Stromal cell of bone marrow (primary cell): ENCODE results near the gene SLC2A13.
"Not testable (repeated sequence)": the region's sequence is repeated elsewhere in the genome, so short reads cannot be mapped to it uniquely, and the experiment has no call there.

Experiments used
- DNase-seq: peaks from one replicate; pipeline ENCODE4 v3.0.0-alpha.2; 2012; ENCODE audit warnings: low read depth

Gene SLC2A13

DNA sequence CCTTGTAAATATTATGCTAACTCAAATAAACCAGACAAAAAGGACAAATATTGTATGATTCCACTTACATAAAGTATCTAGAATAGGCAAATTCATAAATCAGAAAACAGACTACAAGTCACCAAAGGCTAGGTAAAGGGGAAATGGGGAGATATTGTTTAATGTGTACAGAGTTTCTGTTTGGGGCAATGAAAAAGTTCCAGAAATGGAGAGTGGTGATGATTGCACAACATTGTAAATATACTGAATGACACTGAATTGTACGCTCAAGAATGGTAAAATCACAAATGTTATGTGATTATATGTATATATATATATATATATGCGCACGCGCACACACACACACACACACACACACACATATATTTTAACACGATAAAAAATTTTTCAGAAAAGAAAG, 182.5 kb downstream of the SLC2A13 start:
- no peak for DNase-seq

DNA sequence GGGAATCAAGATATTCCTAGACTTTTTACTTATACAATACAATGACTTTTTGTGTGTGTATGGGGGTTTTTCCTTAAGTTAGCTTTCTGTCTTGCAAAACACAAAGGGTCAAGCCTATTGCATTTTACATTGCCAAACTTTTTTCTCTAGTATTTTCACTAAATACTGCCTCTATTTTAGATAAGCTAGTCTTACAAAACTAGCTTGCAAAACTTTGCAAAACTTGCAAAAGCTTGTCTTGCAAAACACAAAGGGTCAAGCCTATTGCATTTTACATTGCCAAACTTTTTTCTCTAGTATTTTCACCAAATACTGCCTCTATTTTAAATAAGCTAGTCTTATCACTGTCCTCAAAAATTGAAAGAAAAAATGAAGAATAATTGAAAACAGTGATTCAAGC, 183.3 kb downstream of the SLC2A13 start:
- DNase-seq: peak; percentile 21

DNA sequence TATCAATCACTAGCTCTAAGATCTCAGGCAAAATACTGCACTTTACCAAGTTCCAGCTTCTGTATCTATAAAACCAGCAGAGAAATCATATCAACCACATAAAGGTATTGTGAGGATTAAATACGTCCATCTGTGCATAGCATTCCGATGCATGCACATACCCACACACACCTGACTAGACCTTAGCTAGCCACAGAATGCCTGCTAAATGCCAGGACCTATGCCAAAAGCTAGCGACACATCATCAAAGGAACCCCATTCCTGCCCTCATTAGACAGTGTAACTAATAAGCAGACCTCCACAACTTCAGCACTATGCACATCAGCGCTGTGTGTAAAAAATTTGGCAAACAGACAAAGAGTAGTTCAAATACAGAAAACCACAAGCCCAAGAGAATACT, 185.2 kb downstream of the SLC2A13 start:
- DNase-seq: no peak

DNA sequence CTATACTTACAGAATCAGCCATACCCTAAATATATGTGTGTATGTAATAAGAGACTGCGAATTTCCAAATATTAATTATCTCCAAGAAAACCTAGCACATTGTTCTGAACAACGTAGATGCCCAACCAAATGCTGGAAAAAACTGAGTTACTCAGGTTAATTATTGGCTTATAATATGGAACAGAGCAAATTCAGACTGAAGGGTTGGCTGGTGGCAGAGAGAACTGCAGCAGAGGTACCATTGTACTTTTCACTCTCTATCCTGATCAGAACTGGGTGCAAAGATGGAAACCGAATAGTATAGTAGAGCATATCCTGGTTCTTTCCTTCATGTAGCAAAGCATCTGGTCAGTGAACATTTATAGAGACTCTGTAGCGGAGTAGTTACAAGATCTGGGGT, 185.7 kb downstream of the SLC2A13 start:
- no peak for DNase-seq

DNA sequence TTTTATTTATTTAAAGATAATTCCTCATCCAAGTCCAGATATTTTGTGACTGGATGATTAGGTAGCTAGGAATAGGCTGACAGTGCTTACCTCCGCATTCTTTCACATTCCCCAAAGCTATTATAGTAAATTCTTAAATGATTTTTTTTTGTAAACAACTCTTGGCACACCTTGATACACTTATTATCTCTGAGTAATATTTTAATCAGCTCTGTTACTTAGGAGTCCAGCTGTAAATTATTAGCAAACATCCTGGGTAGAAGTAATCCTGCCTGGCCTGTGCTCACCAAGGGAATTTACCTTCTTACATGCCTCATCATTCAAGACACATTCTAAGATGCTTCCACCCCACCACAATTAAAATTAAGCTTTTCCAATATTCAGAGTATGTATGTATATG, 186.1 kb downstream of the SLC2A13 start:
- no peak for DNase-seq

DNA sequence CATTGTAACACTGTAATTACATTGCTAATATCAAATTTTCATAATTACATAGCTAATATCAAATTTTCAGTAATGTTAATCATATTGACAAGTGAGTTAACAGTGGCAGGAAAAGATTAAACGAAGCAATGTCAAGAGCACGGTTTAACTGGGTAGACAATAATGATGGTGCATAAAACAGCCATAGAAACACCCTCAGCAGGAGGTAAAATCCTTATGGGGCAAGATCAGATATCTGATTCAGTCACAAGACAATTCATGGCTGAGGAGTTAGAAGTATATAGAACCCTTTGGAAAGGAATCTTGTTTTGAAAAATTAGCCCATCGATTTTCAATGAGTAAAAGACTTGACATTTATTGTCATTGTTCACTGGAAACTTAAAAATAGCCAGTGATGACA, 190.6 kb downstream of the SLC2A13 start:
- DNase-seq: no peak

DNA sequence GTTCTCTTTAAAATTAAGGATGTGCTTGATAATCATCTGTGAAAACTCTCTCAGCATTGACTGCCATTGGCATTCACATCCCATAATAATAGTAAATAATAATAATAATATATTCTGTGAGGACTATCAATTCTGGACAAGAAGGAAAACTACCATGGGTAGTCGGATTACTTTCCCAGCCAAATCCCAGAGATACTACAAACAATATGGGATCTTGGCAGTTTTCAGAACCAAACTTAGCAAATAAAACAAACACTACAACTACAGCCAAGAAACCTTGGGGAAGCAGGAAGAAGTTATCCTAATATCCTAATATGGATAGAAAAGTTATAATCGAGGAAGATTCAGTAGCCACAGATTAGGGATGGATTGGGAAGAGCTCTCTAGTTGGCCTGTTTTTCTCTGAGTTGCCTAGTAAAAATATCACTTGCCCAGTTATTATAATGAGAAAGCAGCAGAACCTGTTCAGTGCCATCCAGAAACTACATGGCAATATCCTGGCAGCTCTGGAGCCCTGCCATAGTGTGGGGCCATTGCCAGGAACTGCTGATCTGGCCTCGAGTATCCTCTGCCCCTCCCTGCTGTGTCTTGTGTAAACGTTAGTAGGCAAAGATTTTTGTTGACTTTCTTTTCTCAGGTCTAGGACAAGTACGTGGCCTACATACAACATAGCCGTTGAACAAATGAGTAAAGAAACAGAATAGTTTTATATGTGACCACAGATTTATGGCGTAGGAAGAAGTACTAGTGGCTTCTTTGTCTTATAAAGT, 193.5 kb downstream of the SLC2A13 start:
- DNase-seq: no peak

DNA sequence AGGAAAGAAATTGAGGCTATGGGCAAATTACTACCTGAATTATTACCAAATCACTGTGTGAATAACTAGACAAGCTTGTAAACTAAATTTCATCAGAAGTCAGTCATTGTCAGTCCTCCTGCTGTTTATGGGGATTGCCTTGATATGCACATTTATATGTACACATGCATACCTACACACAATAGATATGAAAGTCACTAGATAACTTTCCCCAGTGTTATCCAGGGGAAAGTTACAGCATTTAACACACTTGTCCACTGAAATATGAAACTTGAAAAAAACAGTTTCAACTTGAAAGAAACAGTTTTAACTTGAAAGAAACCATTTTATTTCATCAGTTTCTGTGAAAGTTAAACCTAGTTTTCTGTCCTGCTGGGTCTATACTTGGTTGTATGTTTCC, 199.6 kb downstream of the SLC2A13 start:
- no peak for DNase-seq

DNA sequence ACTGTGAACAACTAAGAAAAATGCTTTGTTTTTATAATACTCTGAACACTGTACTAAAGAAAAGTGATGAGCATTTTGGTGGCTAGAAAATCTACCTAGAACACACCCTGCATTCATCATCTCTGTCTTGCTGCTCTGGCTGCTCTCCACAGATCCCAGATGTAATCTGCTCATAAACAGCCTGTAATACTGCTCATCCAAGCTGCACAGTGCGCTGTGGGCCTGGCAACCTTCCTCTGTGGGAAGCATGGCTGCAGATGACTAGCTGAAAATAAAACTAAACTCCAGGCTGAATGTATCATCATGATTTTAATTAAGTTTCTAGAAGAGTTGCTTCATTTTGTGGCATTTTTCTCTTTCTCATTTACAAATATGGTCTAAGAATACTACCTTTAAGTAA, 200.7 kb downstream of the SLC2A13 start:
- DNase-seq: peak; percentile 77

DNA sequence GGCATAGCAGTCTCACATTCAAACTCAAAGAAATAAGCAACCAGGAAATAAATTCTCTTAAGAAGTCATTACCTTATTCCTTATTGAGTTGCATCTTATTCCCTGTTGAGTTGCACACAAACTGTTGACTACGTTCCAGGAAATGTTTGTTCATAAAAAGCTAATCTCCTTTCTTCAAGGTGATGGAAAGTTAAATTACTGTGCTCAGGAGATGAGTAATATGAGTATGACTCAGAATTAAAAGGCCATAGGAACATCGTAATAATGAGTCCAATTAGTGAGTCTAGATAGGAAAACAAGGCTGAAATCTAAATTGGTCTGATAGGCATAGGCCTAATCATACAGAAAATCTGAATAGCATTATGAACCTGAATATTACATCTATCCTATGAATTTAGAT, 203.1 kb downstream of the SLC2A13 start:
- no peak for DNase-seq

DNA sequence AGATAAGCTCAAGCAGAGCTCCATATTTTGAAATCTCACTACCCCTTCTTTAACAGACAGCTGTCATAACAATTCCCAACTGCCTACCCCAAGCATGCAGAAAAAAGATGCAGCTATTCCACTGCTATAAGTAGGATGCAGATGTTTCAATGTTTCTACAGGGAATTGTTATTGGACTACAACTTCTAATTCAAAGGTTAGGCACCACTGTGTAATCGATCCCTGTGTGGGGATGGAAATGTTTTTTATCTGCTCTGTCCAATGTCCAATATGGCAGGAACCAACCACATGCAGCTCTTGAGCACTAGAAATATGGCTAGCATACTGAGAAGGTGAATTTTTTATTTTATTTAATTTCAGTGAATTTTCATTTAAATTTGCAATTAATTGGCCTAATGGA, 208.6 kb downstream of the SLC2A13 start:
- no peak for DNase-seq

DNA sequence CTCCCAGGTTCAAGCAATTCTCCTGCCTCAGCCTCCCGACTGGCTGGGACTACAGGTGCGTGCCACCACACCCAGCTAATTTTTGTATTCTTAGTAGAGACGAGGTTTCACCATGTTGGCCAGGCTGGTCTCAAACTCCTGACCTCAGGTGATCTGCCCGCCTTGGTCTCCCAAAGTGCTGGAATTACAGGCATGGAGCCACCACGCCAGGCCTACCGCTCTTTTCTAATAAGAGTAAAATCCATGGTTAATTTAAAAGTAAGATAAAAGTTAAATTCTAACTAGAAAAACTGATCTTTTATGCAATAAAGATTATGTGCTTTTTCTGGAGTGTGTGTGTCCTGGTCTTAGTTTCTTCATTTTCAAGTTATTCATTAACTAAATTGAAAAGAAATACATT, 212.5 kb downstream of the SLC2A13 start:
- DNase-seq: not testable (repeated sequence)

DNA sequence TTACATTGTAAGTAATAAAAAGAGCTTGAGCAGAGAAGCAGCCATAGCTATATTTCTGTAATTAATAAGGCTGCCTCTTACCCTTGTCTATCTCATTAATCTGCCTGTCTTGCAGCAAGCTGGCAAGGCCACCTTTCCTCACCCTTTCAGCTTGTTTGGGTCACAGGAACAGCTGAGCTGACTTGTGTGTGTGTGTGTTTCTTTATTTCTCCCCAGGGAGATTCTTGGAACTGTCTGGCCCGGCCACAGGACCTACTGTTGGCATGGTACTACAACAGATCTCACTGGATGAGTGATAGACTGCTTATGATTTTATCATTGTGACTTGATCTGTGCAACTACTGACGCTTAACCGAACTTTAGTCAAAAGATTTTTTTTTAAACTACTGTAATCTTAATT, 213.7 kb downstream of the SLC2A13 start:
- no peak for DNase-seq

DNA sequence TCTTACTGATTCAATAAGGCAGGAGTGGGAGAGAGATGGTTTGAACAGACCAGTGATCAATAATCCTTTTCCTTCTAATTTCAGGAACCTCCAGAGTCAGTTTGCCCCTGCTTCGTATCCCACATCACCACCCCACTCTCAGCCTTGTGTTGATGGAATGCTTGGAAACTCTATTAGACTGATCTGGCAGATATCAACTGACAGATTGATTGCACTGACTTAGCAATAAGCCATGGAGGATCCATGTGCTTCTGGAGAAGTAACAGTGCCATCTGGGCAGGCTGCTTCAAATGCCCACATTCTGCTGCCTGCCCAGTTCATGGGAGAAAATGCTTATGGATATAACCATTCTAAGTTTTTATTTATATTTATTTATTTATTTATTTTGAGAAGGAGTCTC, 218.0 kb downstream of the SLC2A13 start:
- DNase-seq: no peak

DNA sequence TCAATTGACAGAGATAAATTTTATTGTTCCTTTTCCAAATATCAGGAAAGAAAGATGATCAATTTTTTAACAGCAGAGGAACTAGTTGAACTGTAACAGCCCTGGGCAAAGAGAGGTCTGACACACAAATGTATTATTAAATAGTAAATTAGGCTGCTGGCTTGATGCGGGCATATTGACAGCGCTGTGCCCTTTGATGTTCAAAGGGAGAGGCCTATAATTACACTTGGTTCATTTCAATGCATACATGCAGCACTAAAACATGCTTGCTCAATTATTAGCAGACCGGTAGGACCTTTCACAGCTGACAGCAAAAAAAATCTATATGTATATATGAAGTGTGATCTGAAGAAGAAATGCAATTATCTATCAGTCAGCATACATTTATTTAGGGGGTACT, 219.8 kb downstream of the SLC2A13 start:
- no peak for DNase-seq

DNA sequence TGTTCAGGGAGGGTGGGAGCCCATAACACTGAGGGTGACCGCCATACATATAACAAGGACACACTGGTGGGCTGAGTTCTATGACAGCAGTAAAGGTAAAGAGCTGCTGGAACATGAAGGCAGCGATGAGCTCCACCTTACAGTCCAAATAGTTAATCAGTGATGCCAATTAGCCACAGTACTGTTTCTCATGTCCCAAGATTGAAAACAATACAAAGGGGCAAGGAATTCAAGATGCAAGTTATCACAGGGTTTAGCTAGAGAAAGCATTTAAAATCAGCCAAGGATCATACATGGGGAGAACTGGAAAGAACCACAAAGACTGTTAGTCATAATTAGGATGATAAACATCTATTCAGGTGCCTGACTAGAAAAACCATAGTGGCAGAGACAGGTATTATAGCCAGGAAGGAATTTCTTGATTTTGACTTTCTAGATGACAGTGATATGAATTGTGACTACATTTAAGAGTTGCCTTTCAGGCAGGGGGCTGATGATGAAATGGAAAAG, 221.2 kb downstream of the SLC2A13 start:
- no peak for DNase-seq

DNA sequence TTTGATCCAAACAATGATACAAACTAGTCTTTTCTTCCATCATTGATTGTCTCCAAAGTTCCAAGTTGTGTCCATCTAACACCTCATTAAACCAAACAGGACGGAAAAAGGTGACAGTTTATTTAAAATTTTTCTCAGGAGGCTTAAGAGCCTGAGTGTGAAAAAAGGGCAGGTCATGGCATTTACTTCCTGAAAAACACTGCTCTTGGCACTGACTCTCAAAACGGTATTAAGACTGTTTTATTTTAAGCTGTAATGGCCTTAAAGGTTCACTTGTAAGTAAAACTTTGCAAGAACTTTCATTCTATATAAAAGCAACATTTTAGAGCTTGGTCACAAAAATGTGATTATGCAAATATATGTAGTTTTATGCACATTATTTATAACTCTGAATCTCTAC, 222.5 kb downstream of the SLC2A13 start:
- no peak for DNase-seq

DNA sequence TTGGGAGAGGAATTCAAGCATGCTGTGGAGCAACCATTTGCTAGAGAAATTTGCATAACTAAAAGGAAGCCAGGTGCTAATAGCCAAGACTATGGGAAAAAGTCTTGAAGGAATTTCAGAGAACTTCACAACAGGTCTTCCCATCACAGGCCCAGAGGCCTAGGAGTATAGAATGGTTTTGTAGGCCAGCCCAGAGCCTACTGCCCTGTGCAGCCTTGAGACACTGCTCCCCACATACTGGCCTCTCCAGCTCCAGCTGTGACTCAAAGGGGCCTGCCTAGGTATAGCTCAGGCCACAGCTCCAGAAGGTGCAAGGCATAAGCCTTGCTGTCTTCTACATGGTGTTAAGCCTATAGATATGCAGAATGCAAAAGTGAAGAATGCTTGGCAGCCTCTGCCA, 227.1 kb downstream of the SLC2A13 start:
- DNase-seq: no peak

DNA sequence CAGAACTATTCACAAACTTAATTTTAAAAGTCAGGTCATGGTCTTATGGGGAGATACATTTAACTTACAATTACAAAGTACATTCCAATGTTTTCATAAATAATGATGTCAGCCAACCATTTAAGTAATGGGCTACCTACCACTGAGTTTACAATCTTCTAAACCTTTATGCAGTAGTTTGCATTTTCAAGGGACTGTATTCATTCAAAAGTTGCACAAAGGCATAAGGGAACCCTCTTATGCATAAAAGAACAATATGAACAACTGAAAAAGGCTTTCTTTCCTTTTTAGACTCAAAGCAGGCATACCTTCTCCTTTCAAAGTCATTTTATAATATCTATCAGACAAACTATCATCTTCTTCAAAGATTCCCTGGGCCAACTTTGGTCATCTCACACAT, 230.2 kb downstream of the SLC2A13 start:
- no peak for DNase-seq

DNA sequence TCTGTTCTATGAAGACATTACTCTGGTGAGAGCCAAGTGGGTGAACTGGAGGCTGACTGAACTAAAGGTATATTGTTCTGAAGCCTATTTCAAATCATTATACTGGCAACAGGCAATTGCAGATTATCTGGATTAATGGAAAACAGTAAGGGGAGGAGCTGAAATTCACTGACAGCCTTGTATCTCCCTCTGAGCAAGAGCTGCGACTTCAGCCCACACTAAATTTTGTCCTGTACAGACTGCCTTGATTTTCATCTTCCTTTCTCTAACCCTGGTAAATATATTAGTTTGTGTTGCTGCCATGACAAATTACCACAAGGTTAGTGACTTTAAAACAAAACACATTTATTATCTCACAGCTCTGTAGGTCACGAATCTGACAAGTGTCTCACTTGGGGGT, 231.1 kb downstream of the SLC2A13 start:
- no peak for DNase-seq

DNA sequence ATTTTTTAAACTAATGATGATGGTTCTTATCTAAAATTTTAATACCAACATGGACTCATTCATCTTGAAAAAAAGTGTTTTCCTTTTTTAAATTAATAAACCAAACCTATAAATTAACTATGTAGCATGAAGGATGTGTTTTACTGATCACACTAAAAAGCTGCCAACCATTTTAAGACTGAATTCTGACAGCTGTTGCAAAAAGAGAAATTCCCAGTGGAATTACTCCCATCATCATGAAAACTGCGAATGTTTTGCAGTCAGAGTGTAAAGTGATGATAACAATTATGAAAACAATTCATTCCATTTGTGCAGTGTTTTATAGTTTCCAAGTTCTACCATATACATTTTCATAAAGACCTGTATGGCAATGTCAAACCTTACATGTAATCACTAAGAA, 232.8 kb downstream of the SLC2A13 start:
- DNase-seq: no peak

DNA sequence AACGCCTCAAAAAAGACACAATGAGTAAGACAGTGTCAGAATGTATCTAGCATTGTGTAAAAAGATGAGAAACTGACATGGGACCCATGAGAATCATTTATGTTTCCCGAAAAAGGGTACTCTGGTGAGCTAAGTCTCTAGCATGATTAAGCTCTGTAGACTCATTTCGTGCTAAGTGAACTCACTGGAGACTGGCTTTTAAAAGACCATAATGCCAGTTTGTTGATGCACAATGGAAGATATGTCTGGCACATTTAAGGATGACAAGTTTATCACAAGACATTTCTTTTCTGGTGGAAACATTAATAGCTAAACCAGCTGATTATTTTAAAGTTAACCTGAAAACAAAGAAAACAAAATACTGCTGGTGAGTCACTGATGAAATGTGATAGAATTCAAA, 233.5 kb downstream of the SLC2A13 start:
- DNase-seq: peak; percentile 81

DNA sequence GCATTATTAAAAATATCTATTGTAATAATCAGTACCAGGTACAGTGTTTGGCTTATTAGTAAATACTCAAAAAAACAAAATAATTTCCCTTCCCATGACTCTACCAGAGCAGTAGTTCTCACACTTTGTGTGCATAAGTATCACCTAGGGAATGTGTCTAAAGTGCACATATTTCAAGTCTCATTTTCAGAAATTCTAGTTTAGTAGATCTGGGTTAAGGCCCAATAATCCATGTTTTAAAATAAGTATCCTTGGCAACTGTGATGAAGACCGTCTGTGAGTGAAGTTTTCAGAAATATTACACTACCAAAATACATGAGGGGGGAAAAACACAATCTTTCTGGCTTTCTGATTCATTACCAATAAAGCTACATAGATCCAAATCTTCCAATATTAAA, 237.6 kb downstream of the SLC2A13 start:
- no peak for DNase-seq

DNA sequence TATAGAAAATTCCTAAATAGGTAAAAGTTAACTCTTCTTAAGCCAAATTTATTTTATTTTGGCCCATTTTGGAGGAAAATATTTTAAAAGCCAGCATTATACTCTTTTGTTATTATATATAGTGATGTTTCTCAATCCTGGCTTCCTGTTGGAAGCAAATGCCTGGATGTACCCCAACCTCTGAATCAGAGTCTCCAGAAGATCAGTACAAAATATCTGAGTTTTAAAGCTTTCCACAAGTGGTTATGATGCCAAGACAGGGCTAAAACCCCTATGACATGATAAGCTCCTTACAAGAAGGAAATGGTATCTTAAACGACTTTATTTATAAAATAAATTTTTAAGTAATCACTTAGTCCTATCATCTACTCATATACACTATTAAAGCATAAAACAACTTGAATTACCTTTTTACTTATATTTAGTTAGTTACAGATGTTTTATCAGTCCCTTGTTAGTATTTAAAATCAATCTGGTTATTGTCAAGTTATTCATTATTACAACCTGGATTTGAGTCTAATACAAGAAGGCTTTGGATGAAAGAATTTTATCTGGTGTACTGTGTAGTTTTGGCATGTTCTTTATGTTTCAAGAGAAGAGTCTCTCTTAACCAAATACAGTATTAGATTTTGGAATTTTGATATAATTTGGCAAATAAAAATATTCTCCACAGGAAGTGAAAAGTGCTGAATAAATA, 238.1 kb downstream of the SLC2A13 start:
- no peak for DNase-seq
